BJ (cell line): ENCODE results near the gene TTLL5. TPM values are rescaled to one million over a fixed set of nuclear protein-coding genes. Genes with fewer than 3 reads are reported as not detected.

ENCODE experiments used
- CTCF ChIA-PET: fragments of 350-600 bp; formaldehyde crosslinking; extraction: SDS; loops from one replicate; lab custom pipeline; 2021; ENCODE audit warnings: antibody characterized with exemption, inconsistent platforms; lab: Yijun Ruan, JAX
- POLR2A ChIA-PET: fragments of 300-600 bp; sonication (Branson Sonifier 250); formaldehyde crosslinking; extraction: SDS; loops from one replicate; lab custom pipeline; 2021; ENCODE audit warnings: antibody characterized with exemption; lab: Charles Lee
- DNase-seq: peaks from one replicate; pipeline ENCODE4 v3.0.0-alpha.2; 2011; ENCODE audit warnings: low read depth
- H3K27me3 ChIP-seq: 2 replicates; pipeline ENCODE4 v1.6.0; 2011; ENCODE audit warnings: low read length; ENCODE audit not compliant: control insufficient read depth, insufficient read depth
- H3K36me3 ChIP-seq: 2 replicates; pipeline ENCODE4 v1.5.1; 2011; ENCODE audit warnings: low read length; ENCODE audit not compliant: control insufficient read depth, insufficient read depth
- H3K4me3 ChIP-seq: 2 replicates; pipeline ENCODE4 v1.5.1; 2011; ENCODE audit warnings: low read depth, mild to moderate bottlenecking, control low read depth, low read length
- polyA plus RNA-seq: library from polyadenylated mRNA; depleted of rRNA; stranded (reverse); fragments of >200 nt; gene quantifications from 2 replicates; pipeline ENCODE4 v1.2.3, GENCODE V29; 2011
- TF ChIP-seq, protein P1 (sequence below): IDR thresholded peaks from 2 replicates; pipeline ENCODE4 v1.5.1; 2011; ENCODE audit warnings: low read depth, mild to moderate bottlenecking, control low read depth, inconsistent platforms, low read length, moderate library complexity; ENCODE audit not compliant: insufficient read depth

The TTLL5 gene
- polyA plus RNA-seq, 1 experiment, result 9.9 TPM

DNA sequence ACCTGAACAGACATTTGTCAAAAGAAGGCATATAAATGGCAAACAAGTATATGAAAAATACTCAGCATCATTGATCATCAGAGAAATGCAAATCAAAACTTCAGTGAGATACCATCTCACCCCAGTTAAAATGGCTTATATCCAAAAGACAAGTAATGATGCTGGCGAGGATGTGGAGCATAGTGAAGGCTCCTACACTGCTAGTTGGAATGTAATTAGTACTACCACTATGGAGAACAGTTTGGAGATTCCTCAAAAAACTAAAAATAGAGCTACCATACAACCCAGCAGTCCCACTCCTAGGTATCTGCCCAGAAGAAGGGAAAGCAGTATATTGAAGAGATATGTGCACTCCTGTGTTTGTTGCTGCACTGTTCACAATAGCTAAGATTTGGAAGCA is 174.7 kb downstream of the TTLL5 start:
- ChIA-PET CTCF (interaction anchor here (1.7 to 1.9 kb wide), 2 partner anchors 10 to 70 kb away, joined by 4 read pairs; no protein-coding TSS in a partner anchor), POLR2A (no interaction called here)
- TF ChIP-seq, protein P1, sequence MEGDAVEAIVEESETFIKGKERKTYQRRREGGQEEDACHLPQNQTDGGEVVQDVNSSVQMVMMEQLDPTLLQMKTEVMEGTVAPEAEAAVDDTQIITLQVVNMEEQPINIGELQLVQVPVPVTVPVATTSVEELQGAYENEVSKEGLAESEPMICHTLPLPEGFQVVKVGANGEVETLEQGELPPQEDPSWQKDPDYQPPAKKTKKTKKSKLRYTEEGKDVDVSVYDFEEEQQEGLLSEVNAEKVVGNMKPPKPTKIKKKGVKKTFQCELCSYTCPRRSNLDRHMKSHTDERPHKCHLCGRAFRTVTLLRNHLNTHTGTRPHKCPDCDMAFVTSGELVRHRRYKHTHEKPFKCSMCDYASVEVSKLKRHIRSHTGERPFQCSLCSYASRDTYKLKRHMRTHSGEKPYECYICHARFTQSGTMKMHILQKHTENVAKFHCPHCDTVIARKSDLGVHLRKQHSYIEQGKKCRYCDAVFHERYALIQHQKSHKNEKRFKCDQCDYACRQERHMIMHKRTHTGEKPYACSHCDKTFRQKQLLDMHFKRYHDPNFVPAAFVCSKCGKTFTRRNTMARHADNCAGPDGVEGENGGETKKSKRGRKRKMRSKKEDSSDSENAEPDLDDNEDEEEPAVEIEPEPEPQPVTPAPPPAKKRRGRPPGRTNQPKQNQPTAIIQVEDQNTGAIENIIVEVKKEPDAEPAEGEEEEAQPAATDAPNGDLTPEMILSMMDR, result no peak
- Histone ChIP-seq H3K36me3 (no peaks in the 10 kb centered on the region), H3K4me3 (no peak overlapping the region), H3K27me3 (no peaks in the 10 kb centered on the region)
- DNase-seq, result no peak

GRCh38 chr14:75837151-75837787 is 176.2 kb downstream of the TTLL5 start:
- Histone ChIP-seq H3K4me3 (no peak overlapping the region), H3K36me3 (no peaks in the 10 kb centered on the region), H3K27me3 (no peaks in the 10 kb centered on the region)
- CTCF ChIA-PET, result no interaction called here
- TF ChIP-seq, protein P1, result no peak
- DNase-seq, result no peak
- POLR2A ChIA-PET, result no interaction called here

DNA sequence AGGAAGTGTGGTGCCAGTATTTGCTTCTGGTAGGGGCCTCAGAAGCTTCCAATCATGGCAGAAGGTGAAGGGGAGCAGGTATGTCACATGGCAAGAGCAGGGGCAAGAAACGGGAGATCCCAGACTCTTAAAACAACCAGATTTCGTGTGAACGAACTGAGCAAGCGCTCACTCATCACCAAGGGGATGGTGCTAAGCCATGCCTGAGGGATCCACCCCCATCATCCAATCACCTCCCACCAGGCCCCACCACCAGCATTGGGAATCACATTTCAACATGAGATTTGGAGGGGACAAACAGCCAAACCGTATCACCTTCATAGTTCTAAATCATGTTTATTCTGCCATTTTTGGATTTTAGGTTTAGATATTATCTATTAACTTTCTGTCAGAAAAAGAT is 179.9 kb downstream of the TTLL5 start:
- POLR2A ChIA-PET, result no interaction called here
- TF ChIP-seq, protein P1, result no peak

GRCh38 chr14:75842551-75842950 is 181.5 kb downstream of the TTLL5 start:
- DNase-seq, result no peak
- TF ChIP-seq, protein P1, result no peak
- no peaks in the 10 kb centered on the region for H3K36me3 ChIP-seq
- ChIA-PET CTCF (no interaction called here), POLR2A (no interaction called here)
- H3K27me3 ChIP-seq, result no peaks in the 10 kb centered on the region
- no peak overlapping the region for H3K4me3 ChIP-seq

More for the DNA sequence above, 179.9 kb downstream of the TTLL5 start:
- Histone ChIP-seq H3K36me3 (no peaks in the 10 kb centered on the region), H3K27me3 (no peaks in the 10 kb centered on the region), H3K4me3 (no peak overlapping the region)
- CTCF ChIA-PET, result interaction anchor here (1.4 kb wide), 1 partner anchor 66 kb away, joined by 3 read pairs; no protein-coding TSS in a partner anchor
- no peak for DNase-seq

DNA sequence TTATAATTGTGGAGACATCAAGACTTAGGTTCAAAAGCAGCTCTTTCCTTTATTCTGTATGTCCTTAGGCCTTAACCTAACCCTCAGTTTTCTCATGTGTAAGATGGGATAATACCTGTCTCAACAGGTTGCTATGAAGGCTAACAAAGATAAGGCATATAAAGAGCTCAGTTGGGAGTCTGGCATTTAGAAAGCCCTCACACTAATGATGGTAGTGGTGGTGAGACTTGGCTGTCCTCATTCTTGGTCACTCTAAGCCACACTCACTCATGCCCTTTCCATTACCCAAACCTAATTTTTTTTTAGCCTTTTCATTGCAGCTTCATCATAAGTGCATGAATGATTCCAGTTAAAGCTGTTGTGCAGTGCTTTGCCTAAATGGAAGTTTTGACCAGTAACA is 183.4 kb downstream of the TTLL5 start:
- no peak overlapping the region for H3K4me3 ChIP-seq
- ChIA-PET CTCF (interaction anchor here (1.4 kb wide), 1 partner anchor 18 kb away, joined by 6 read pairs; no protein-coding TSS in a partner anchor), POLR2A (no interaction called here)
- TF ChIP-seq, protein P1, result no peak
- DNase-seq, result no peak
- H3K27me3 ChIP-seq, result no peaks in the 10 kb centered on the region
- H3K36me3 ChIP-seq, result no peaks in the 10 kb centered on the region
